HepG2 (cell line): ENCODE data around the gene TRIM27. TPM values are rescaled to one million over a fixed set of nuclear protein-coding genes. Genes with fewer than 3 reads are reported as not detected.
A peak's percentile ranks its signal among the peaks of the same experiment; 100 is the strongest.

Experiments
- ETV6 ChIP-seq: sonication (generic); formaldehyde crosslinking; conservative IDR thresholded peaks from 2 replicates; pipeline ENCODE4 v1.4.0; 2020; ENCODE audit warnings: missing genetic modification reagents
- HCFC1 ChIP-seq: fragments of 150-350 bp; IDR thresholded peaks from 2 replicates; pipeline ENCODE4 v1.6.1; 2014; ENCODE audit warnings: low read depth, low read length
- HOXA7 ChIP-seq: sonication (generic); formaldehyde crosslinking; IDR thresholded peaks from 2 replicates; pipeline ENCODE4 v1.8.1; 2022; ENCODE audit warnings: mild to moderate bottlenecking, missing genetic modification reagents, moderate library complexity
- KDM4B ChIP-seq: sonication (generic); formaldehyde crosslinking; IDR thresholded peaks from 2 replicates; pipeline ENCODE4 v1.4.0; 2020; ENCODE audit warnings: missing genetic modification reagents
- KLF12 ChIP-seq: sonication (generic); formaldehyde crosslinking; IDR thresholded peaks from 2 replicates; pipeline ENCODE4 v1.4.0; 2020; ENCODE audit warnings: missing genetic modification reagents, borderline replicate concordance
- KMT2A ChIP-seq: sonication (generic); formaldehyde crosslinking; IDR thresholded peaks from 2 replicates; pipeline ENCODE4 v1.4.0; 2020; ENCODE audit warnings: missing genetic modification reagents
- LCORL ChIP-seq, 2 experiments: fragments of 450-650 bp in 1 of 2; sonication (generic) in 1 of 2; formaldehyde crosslinking in 1 of 2; IDR thresholded peaks; 2 replicates each; pipeline versions ENCODE4 v1.5.0 to v1.6.1; 2017 to 2020; ENCODE audit warnings: antibody characterized with exemption in 1 of 2, missing genetic modification reagents in 1 of 2
- NKX3-1 ChIP-seq: sonication (generic); formaldehyde crosslinking; IDR thresholded peaks from 2 replicates; pipeline ENCODE4 v1.5.0; 2020; ENCODE audit warnings: missing genetic modification reagents
- SMAD9 ChIP-seq: sonication (generic); formaldehyde crosslinking; IDR thresholded peaks from 2 replicates; pipeline ENCODE4 v1.5.1; 2020; ENCODE audit warnings: mild to moderate bottlenecking, missing genetic modification reagents
- STAG1 ChIP-seq: sonication (generic); formaldehyde crosslinking; IDR thresholded peaks from 2 replicates; pipeline ENCODE4 v1.4.0; 2020; ENCODE audit warnings: missing genetic modification reagents
- TBP ChIP-seq: sonication (generic); formaldehyde crosslinking; IDR thresholded peaks from 2 replicates; pipeline ENCODE4 v1.5.0; 2020; ENCODE audit warnings: missing genetic modification reagents
- TBX3 ChIP-seq: fragments of 450-650 bp; IDR thresholded peaks from 2 replicates; pipeline ENCODE4 v1.6.1; 2017; ENCODE audit warnings: antibody characterized with exemption, mild to moderate bottlenecking, inconsistent platforms, borderline replicate concordance
- TCF12 ChIP-seq, 2 experiments: fragments of 450-650 bp in 1 of 2; sonication (generic) in 1 of 2; formaldehyde crosslinking in 1 of 2; IDR thresholded peaks; 2 replicates each; pipeline versions ENCODE4 v1.6.1 to v1.8.0; 2017 to 2022; ENCODE audit warnings: antibody characterized with exemption in 1 of 2, mild to moderate bottlenecking in 1 of 2, missing genetic modification reagents in 1 of 2, moderate library complexity in 1 of 2
- ZIK1 ChIP-seq: sonication (generic); formaldehyde crosslinking; IDR thresholded peaks from 2 replicates; pipeline ENCODE4 v1.5.0; 2020; ENCODE audit warnings: mild to moderate bottlenecking, low read depth, missing genetic modification reagents, borderline replicate concordance
- ZNF292 ChIP-seq: sonication (generic); formaldehyde crosslinking; IDR thresholded peaks from 2 replicates; pipeline ENCODE4 v1.8.1; 2022; ENCODE audit warnings: mild to moderate bottlenecking, low read depth, missing genetic modification reagents, borderline replicate concordance
- ZNF781 ChIP-seq: sonication (generic); formaldehyde crosslinking; IDR thresholded peaks from 2 replicates; pipeline ENCODE4 v1.5.1; 2020; ENCODE audit warnings: borderline replicate concordance, mild to moderate bottlenecking, missing genetic modification reagents; ENCODE audit errors: not compliant biosample characterization
- ZNF788 ChIP-seq: sonication (generic); formaldehyde crosslinking; IDR thresholded peaks from 2 replicates; pipeline ENCODE4 v1.5.0; 2020; ENCODE audit warnings: mild to moderate bottlenecking, missing genetic modification reagents, borderline replicate concordance
- ZNF878 ChIP-seq: sonication (generic); formaldehyde crosslinking; IDR thresholded peaks from 2 replicates; pipeline ENCODE4 v1.8.1; 2023; ENCODE audit warnings: mild to moderate bottlenecking, missing genetic modification reagents, moderate library complexity
- polyA plus RNA-seq, 8 experiments: library from polyadenylated mRNA; depleted of rRNA in 3 of 8; stranded (reverse) in 7 of 8; unstranded in 1 of 8; fragments of >200 nt; fragmentation: Illumina TruSeq in 4 of 8; extraction: Trizol in 4 of 8; gene quantifications; 2 replicates each; pipeline versions ENCODE4 v1.2.1 to v1.2.3, GENCODE V29; 2011 to 2016; ENCODE audit warnings: low read depth in 4 of 8, missing spikeins in 1 of 8, mixed read lengths in 1 of 8; ENCODE audit not compliant: insufficient read depth in 1 of 8
- total RNA-seq, 5 experiments: library from RNA; depleted of rRNA; stranded (reverse); fragments of >200 nt; fragmentation: Illumina TruSeq; extraction: Trizol; gene quantifications; 2 replicates each; pipeline ENCODE4 v1.2.3, GENCODE V29; 2016; ENCODE audit warnings: low read depth in 1 of 5
- TF ChIP-seq, protein P1 (sequence below): sonication (generic); formaldehyde crosslinking; IDR thresholded peaks from 2 replicates; pipeline ENCODE4 v1.5.1; 2020; ENCODE audit warnings: mild to moderate bottlenecking, missing genetic modification reagents, moderate library complexity
- TF ChIP-seq, protein P2 (sequence below): sonication (generic); formaldehyde crosslinking; IDR thresholded peaks from 2 replicates; pipeline ENCODE4 v1.5.0; 2020; ENCODE audit warnings: missing genetic modification reagents
- TF ChIP-seq, protein P3 (sequence below): sonication (generic); formaldehyde crosslinking; IDR thresholded peaks from 2 replicates; pipeline ENCODE4 v1.4.0; 2020; ENCODE audit warnings: missing genetic modification reagents

Gene TRIM27
- total and polyA plus RNA-seq, 2 of the 13 experiments (the other 11 are each of a cell fraction or from before 2014, with no cell fraction given) = 88.6 to 112 TPM

DNA sequence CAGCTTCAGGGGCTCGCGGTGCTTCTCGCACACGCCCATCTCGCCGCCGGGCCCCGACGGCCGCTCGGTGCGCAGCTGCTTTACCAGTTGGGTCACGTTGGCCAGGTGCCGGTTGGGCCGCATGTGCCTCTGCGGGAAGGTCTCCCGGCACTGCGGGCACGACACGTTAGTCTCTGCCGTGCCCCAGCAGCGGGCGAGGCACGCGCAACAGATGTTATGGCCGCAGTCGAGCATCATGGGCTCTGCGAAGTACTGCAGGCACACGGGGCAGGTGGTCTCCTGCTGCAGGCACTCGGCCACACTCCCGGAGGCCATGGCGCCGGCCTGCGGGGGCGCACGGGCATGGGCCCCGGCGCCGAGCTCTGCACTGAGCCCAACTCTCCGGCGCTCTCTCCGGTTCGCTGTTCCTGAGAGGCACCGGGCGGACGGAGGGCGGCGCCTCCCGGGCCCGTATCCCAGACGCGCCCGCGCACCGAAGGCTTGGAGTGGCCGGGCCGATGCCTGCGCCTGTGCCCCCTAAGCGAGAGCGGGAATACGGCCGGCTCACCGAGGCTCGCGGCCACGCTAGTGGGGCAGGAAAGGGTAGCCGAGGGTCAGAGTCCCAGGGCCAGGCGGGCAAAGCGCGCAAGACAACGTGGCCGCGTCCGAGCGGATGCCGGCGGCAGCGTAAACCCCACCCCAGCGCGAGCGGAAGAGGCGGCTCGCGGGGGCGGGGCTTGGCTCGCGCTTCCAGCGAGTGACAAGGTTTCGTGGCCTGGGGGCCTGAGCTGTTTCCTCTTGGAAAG is at the start of gene TRIM27 (continued):
- TF ChIP-seq ZNF788 = peak; percentile 82; the same call in 1 of the 2 replicates
- TF ChIP-seq ZNF292 (CRISPR knock-in tag) = no peak
- TF ChIP-seq SMAD9 (CRISPR knock-in tag) = no peak; the same call in 1 of the 2 replicates
- TF ChIP-seq, protein P1, sequence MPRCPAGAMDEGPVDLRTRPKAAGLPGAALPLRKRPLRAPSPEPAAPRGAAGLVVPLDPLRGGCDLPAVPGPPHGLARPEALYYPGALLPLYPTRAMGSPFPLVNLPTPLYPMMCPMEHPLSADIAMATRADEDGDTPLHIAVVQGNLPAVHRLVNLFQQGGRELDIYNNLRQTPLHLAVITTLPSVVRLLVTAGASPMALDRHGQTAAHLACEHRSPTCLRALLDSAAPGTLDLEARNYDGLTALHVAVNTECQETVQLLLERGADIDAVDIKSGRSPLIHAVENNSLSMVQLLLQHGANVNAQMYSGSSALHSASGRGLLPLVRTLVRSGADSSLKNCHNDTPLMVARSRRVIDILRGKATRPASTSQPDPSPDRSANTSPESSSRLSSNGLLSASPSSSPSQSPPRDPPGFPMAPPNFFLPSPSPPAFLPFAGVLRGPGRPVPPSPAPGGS = peak; percentile 96; the same call in 1 of the 2 replicates
- TF ChIP-seq NKX3-1 (CRISPR knock-in tag) = peak; percentile 50; the same call in 1 of the 2 replicates
- TF ChIP-seq TBP (CRISPR knock-in tag) = no peak; the same call in 1 of the 2 replicates
- no peak for TF ChIP-seq TBX3
- TF ChIP-seq ZNF781 = peak; percentile 11
- no peak; the same call in none of the 2 replicates for TF ChIP-seq KMT2A (CRISPR knock-in tag)
- TF ChIP-seq STAG1 (CRISPR knock-in tag) = no peak; the same call in 1 of the 2 replicates
- no peak for TF ChIP-seq LCORL (IDR thresholded peaks at IDR 0.05)
- peak; percentile 74 for TF ChIP-seq LCORL (CRISPR knock-in tag; IDR thresholded peaks at IDR 0.05)
- TF ChIP-seq ZIK1 (CRISPR knock-in tag) = 0 out of 2 replicates have a peak, but pooled peaks have one; percentile 10
- no peak for TF ChIP-seq HOXA7 (CRISPR knock-in tag)
- peak; percentile 11; the same call in 1 of the 2 replicates for TF ChIP-seq HCFC1
- no peak; the same call in 1 of the 2 replicates for TF ChIP-seq ETV6
- TF ChIP-seq, protein P2, sequence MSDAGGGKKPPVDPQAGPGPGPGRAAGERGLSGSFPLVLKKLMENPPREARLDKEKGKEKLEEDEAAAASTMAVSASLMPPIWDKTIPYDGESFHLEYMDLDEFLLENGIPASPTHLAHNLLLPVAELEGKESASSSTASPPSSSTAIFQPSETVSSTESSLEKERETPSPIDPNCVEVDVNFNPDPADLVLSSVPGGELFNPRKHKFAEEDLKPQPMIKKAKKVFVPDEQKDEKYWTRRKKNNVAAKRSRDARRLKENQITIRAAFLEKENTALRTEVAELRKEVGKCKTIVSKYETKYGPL (CRISPR knock-in tag) = peak; percentile 12; the same call in 1 of the 2 replicates
- no peak for TF ChIP-seq ZNF878 (CRISPR knock-in tag)
- TF ChIP-seq, protein P3, sequence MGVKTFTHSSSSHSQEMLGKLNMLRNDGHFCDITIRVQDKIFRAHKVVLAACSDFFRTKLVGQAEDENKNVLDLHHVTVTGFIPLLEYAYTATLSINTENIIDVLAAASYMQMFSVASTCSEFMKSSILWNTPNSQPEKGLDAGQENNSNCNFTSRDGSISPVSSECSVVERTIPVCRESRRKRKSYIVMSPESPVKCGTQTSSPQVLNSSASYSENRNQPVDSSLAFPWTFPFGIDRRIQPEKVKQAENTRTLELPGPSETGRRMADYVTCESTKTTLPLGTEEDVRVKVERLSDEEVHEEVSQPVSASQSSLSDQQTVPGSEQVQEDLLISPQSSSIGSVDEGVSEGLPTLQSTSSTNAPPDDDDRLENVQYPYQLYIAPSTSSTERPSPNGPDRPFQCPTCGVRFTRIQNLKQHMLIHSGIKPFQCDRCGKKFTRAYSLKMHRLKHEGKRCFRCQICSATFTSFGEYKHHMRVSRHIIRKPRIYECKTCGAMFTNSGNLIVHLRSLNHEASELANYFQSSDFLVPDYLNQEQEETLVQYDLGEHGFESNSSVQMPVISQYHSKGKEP (CRISPR knock-in tag) = peak; percentile 93; the same call in 1 of the 2 replicates
- 0 out of 2 replicates have a peak, but pooled peaks have one; percentile 44 for TF ChIP-seq KDM4B (CRISPR knock-in tag)
- peak; percentile 94; the same call in 1 of the 2 replicates for TF ChIP-seq KLF12 (CRISPR knock-in tag)
- no peak for TF ChIP-seq TCF12 (IDR thresholded peaks at IDR 0.05)
- peak; percentile 84; the same call in 1 of the 2 replicates for TF ChIP-seq TCF12 (CRISPR knock-in tag; IDR thresholded peaks at IDR 0.05)
